NT2/D1 (cell line): ENCODE results near the gene TMEM63A.

Experiments
- DNase-seq: peaks from one replicate; pipeline ENCODE4 v3.0.0-alpha.2; 2011; ENCODE audit warnings: low read depth, low spot score
- H3K27me3 ChIP-seq: 2 replicates; pipeline ENCODE4 v1.6.0; 2011; ENCODE audit warnings: mild to moderate bottlenecking; ENCODE audit not compliant: insufficient read length, insufficient read depth
- H3K36me3 ChIP-seq: 2 replicates; pipeline ENCODE4 v1.6.1; 2011; ENCODE audit warnings: mild to moderate bottlenecking, low read length, mixed read lengths; ENCODE audit not compliant: insufficient read depth, insufficient read length
- H3K4me1 ChIP-seq: 2 replicates; pipeline ENCODE4 v1.5.1; 2011; ENCODE audit not compliant: insufficient read depth, insufficient read length
- H3K4me3 ChIP-seq: 2 replicates; pipeline ENCODE4 v1.5.1; 2011; ENCODE audit warnings: low read depth; ENCODE audit not compliant: insufficient read length
- H3K9ac ChIP-seq: 2 replicates; pipeline ENCODE4 v1.6.0; 2011; ENCODE audit warnings: low read depth; ENCODE audit not compliant: insufficient read length
- H3K9me3 ChIP-seq: 2 replicates; pipeline ENCODE4 v1.5.1; 2011; ENCODE audit warnings: mild to moderate bottlenecking, low read length; ENCODE audit not compliant: insufficient read depth
- SUZ12 ChIP-seq: IDR thresholded peaks from 2 replicates; pipeline ENCODE4 v1.6.1; 2011; ENCODE audit not compliant: insufficient read length, insufficient read depth; ENCODE audit errors: extremely low read depth
- YY1 ChIP-seq: IDR thresholded peaks from 2 replicates; pipeline ENCODE4 v1.6.1; 2011; ENCODE audit not compliant: insufficient read length, insufficient read depth
- ZNF274 ChIP-seq: IDR thresholded peaks from 2 replicates; pipeline ENCODE4 v1.6.1; 2011; ENCODE audit warnings: mild to moderate bottlenecking, low read depth, low read length

Gene TMEM63A

DNA sequence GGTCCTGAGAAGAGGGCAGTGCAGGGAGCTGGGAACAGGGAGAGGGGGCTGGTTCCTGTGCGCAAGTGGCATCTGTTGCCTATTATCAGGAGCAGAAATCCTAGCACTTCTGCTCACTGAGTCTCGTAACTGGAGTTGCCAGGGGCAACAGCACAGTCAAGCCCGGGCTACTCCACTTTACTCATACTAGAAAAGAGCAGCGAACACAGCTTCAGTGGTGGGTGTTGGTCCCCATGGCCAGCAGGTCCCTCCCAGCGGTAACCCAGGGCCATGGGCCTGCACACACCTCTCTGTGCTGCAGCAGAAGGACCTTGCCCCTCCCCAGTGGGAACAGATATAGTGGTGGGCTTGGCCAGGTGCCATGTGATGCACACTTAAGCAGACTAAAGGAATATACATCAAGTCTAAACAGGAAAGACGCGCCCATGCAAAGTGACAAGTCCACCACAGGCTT, 33.4 kb upstream of the TMEM63A start:
- peaks cover 7% of the 10 kb centered on the region for H3K27me3 ChIP-seq
- no peak for DNase-seq
- peaks cover 35% of the 10 kb centered on the region for H3K36me3 ChIP-seq
- H3K9me3 ChIP-seq, result no peaks in the 10 kb centered on the region
- no peak overlapping the region for H3K9ac ChIP-seq
- H3K4me1 ChIP-seq, result peaks cover 2% of the 10 kb centered on the region
- TF ChIP-seq YY1 (no peak), ZNF274 (no peak), SUZ12 (no peak)
- H3K4me3 ChIP-seq, result no peak overlapping the region

DNA sequence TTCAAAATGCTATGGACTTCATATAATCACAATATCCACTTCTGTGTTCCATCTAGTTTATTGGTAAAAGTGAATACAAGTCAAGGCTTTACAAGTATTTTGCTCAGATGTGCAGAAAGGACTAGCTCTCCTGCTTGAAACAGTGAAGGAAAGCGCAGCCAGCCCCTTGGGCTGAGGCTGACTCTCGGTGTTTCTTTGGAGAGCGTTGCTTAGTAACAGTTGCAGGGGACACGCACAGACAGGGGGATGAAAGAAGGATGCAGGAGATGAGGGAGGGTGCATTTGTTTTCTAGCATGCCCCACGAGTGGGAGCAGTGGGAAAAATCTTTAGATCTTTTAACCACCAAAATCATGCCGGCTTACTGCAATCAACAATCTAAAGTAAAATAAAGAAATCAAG, 32.8 kb upstream of the TMEM63A start:
- H3K27me3 ChIP-seq, result peaks cover 10% of the 10 kb centered on the region
- H3K9me3 ChIP-seq, result no peaks in the 10 kb centered on the region
- H3K36me3 ChIP-seq, result peaks cover 29% of the 10 kb centered on the region
- H3K4me1 ChIP-seq, result peaks cover 2% of the 10 kb centered on the region
- no peak overlapping the region for H3K9ac ChIP-seq
- TF ChIP-seq SUZ12 (no peak), YY1 (no peak), ZNF274 (no peak)
- DNase-seq, result no peak
- H3K4me3 ChIP-seq, result no peak overlapping the region

DNA sequence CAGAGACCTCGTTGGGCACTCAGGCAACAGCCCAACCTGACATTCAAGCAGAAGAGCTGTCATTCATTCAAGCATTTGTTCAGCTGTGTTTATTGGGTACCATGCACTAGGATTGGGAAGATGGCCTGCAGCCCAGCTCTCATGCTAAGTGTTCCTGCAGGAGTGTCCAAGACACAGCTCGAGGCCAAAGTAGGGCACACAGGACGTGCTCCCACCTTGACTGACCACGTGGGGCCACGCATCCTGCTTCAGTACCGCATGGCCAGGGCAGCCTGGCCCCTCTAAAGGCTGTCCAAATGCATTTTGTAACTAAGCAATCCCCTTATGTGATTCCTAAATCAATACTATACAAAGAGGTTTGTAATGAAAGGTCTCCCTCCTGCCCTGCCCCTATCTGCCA, 32.2 kb upstream of the TMEM63A start:
- H3K36me3 ChIP-seq, result peaks cover 23% of the 10 kb centered on the region

DNA sequence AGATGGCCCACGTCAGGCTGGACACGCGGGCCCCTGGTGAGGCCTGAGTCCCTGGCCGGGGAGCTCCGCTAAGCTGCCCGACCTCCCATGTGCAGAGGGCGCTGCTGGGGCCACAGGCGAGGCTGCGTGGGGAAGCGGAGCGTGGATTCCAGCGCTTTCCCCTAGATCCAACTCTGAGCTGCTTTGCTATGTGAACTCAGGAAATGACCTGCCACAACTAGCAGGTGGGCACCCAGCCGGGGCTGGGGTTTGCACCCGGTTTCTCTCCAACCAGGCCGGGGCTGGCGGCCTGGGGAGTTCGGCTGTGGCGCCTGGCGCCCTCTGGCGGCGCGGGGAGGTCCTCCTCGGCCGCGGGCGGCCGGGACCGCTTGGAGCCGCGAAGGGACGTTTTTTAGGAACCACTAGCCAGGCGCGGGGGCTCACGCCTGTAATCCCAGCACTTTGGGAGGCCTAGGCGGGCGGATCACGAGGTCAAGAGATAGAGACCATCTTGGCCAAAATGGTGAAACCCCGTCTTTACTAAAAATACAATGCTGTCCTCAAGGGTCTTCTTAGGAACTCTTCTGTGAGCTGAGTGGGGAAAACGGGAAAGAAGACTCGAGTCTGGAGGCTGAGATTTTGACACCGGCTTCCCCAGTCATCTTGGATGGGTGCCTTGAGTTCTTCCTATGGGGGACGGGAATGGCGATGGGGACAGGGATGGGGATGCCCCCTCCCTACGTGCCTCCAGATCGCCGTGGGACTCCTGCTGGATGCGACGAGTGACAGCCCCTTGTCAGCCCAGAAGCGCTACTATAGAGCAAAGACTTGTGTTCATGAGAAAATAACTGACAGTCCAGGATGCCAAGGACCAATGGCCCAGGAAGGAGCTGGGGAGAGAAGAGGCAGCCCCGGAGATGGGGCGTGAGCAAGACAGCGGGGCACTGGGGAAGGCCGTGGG, 29.3 kb upstream of the TMEM63A start:
- H3K27me3 ChIP-seq, result peaks cover 13% of the 10 kb centered on the region
- no peaks in the 10 kb centered on the region for H3K9me3 ChIP-seq
- TF ChIP-seq YY1 (no peak), SUZ12 (no peak), ZNF274 (no peak)
- no peak overlapping the region for H3K9ac ChIP-seq
- no peak overlapping the region for H3K4me3 ChIP-seq
- H3K4me1 ChIP-seq, result no peaks in the 10 kb centered on the region
- peaks cover 9% of the 10 kb centered on the region for H3K36me3 ChIP-seq
- DNase-seq, result no peak

More for the DNA sequence above, 32.2 kb upstream of the TMEM63A start:
- no peak for TF ChIP-seq ZNF274
- TF ChIP-seq SUZ12, result no peak
- TF ChIP-seq YY1, result no peak
- Histone ChIP-seq H3K4me1 (peaks cover 2% of the 10 kb centered on the region), H3K9me3 (no peaks in the 10 kb centered on the region), H3K27me3 (peaks cover 10% of the 10 kb centered on the region), H3K9ac (no peak overlapping the region), H3K4me3 (no peak overlapping the region)
- no peak for DNase-seq

DNA sequence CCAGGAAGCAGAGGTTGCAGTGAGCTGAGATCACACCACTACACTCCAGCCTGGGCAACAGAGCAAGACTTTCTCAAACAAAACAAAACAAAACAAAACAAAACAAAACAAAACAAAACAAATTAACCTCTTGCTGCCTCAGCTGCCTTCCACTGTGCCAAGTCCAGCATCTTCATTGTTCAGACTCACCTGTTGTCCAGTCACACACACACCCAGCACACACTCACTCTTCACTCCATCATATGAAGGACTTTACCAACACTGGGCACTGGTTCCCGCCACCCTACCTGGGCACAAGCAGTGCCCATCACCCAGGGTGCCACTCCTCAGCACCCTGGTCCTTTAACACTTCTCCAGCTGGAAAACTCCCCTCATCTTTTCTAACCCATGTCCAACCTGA, 27.3 kb upstream of the TMEM63A start:
- Histone ChIP-seq H3K9me3 (no peaks in the 10 kb centered on the region), H3K27me3 (peaks cover 23% of the 10 kb centered on the region), H3K4me1 (no peaks in the 10 kb centered on the region), H3K36me3 (peaks cover 2% of the 10 kb centered on the region), H3K9ac (no peak overlapping the region), H3K4me3 (no peak overlapping the region)
- no peak for DNase-seq
- TF ChIP-seq ZNF274, result no peak
- TF ChIP-seq YY1, result no peak
- no peak for TF ChIP-seq SUZ12

DNA sequence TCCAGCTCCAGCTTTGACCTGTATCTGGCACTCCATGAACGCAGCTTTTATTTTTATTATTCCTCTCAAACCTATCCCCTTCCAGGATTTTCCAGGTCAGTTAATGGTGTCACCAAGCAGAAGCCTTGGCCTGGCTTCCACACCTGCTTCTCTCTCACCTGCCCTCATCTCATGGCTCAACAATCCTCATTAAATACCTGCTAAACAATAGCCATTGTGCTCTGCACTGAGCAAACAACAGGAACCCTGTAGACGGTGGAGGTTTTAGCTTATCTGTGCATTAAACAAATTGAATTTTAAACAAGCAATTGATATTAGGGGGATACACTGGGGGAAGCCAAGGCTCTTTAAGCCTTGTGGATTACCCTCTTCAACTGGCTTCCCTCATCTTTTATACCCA, 26.6 kb upstream of the TMEM63A start:
- no peak for DNase-seq
- Histone ChIP-seq H3K9me3 (no peaks in the 10 kb centered on the region), H3K27me3 (peaks cover 29% of the 10 kb centered on the region), H3K4me3 (no peak overlapping the region), H3K36me3 (no peaks in the 10 kb centered on the region), H3K9ac (no peak overlapping the region), H3K4me1 (no peaks in the 10 kb centered on the region)
- TF ChIP-seq SUZ12, result no peak
- no peak for TF ChIP-seq ZNF274

DNA sequence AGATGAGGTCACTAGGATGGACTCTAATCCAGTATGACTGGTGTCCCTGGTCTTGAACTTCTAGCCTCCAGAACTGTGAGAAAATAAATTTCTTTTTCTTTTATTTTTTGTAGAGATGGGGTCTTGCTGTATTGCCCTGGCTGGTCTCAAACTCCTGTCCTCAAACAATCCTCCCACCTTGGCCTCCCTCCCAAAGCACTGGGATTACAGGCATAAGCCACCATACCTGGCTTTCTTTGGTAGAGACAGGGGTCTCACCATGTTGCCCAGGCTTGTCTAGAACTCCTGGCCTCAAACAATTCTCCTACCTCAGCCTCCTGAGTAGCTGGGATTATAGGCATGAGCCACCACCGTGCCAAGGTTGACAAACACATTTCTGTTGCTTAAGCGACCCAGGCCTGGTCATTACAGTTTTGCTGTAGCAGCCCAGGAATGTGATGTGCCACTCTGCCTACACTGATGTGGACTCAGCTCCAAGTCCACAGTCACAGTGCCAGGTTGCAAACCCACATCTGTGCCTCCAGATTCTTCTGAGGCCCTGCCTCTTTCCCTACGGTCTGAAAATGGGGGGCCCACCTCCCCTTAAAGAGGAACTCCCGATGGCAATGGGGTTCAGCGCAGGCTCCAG, 25.9 kb upstream of the TMEM63A start:
- no peak for TF ChIP-seq SUZ12
- TF ChIP-seq YY1, result no peak
- TF ChIP-seq ZNF274, result no peak
- Histone ChIP-seq H3K9ac (no peak overlapping the region), H3K4me3 (no peak overlapping the region), H3K9me3 (no peaks in the 10 kb centered on the region), H3K27me3 (peaks cover 32% of the 10 kb centered on the region), H3K36me3 (no peaks in the 10 kb centered on the region), H3K4me1 (no peaks in the 10 kb centered on the region)
- DNase-seq, result no peak
